NCI-H1436 treated with DMSO at 0.1 percent for 48 hours (cell line): ENCODE data around the gene RPP40.

Source experiments
- DNase-seq: peaks from one replicate; lab custom pipeline; 2025; lab: John Stamatoyannopoulos, UW

The RPP40 gene

DNA sequence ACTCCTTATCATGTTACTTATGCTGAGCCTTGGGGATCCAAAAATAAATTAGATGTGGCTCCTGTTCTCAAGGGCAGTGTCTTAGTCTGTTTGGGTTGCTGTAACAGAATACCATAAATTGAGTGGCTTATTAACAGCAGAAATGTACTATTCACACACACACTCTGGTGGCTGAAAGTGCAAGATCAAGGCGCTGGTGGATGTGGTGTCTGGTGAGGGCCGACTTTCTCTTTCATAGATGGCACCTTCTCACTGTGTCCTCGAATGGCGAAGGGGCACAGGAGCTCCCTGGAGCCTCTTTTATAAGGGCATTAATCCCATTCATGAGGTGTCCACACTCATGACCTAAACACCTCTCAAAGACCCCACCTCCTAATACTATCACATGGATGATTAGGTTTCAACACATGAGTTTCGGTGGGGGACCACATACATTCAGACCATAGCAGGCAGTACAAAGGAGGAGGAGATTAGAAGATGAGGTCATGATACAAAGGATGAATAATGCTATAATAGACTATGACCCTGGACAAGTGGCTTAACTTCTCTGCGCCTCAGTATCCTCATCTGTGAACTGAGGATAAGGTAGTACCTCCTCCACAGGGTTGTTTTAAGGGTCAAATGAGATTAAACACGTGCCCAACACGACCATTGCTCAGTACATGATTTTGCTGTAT lies 34.1 kb downstream of the RPP40 start:
- DNase-seq: no peak

DNA sequence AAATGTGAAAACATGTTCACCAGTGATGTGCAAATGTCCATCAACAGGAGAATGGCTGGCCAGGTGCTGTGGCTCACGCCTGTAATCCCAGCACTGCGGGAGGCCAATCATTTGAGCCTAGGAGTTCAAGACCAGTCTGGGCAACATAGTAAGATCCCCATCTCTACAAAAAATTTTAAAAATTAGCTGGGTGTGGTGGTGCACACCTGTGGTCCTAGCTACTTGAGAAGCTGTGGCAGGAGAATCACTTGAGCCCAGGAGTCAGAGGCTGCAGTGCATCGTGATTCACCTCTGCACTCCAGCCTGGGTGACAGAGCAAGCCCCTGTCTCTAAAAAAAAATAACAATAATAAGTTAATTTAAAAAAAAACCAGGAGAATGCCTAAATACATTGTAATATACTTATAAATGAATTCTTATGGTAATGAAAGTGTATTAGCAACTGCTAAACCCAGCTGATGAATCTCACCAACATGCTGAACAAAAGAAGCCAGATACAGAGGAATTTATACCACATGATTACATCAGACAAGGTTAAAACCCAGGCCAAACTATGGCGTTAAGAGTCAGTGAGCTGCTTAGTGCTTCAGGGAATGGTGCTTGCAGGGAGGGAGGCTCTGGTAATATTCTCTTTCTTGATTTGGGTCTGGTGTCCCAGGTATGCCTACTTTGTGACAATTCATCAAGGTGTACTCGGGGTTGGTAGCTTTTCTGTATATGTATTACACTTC lies 36.4 kb downstream of the RPP40 start:
- DNase-seq: no peak

DNA sequence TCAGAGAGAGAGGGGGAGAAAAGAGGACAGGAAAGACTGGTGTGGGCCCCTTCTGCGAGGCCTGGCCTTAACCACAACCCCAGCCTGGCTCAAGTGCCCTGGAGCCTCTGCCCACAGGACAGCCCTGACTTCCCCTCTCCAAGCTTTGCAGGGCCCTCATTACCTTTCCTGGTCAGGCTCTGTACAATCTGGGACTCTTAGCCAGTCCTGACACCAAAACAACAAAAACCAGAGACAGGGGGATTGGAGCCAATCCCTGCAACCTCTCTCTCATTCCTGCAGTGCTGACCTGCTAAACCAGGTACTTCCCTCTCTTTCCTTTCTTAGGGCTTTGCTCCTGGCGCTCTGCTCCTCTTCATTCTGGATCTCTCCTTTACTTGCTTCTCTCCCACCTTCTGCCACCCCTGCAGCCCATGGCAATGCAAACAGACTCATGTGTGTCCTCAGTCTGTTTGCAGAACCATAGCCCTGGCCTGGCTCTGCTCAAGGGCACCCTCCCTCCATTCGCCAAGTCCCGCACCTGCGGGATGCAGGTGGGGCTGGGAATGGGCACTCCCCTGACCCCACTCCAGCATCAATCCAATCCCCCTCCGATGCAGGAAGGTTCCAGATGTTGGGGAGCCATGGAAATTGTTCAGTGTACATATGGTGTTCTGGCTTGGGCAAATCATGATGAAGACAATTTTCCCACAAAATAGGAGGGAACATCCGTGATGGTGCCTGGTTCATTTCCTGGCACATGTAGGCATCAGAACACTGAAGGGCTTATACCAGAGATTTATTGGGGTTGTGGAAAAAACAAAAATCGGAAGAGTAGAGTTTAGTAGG lies 38.1 kb downstream of the RPP40 start:
- DNase-seq: no peak

DNA sequence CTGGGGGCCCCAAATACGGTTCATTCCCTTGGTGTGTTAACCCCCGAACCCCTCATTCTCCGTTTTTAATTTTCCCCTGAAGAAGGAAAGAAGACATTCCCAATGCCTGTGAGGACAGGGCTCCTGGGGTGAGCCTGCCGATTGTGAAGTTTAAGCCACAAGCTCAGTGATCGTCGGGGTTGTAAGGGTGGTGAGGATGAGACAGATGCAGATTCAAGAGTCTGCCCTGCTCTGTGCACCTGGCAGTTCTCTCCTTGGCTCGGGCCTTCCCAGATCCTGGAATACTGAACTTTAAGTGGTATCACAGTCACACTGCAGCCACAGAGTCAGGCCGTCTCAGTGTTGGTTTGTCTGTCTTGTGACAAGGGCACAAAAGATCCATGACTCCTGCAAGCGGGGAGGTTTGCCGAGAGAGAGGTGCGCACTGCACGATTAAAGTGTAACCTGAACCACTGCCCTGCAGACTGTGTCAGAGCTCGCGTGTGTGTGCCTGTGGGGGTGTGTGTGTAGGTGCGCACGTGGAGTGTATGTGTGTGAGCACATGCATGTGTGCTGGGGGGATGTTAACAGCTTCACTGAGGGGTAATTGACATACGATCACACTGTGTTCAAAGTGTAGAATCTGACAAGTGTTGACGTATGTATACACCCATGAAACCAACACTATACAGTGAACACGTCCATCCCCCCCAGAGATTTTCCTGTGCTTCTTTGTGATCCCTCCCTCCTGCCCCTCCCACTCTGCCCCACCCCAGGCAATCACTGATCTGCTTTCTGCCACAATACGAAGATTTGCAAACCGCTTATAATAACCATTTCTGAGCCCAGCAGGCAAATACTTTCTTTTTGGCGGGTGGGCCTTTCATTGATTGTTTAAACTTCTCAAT lies 38.9 kb downstream of the RPP40 start:
- DNase-seq: no peak

DNA sequence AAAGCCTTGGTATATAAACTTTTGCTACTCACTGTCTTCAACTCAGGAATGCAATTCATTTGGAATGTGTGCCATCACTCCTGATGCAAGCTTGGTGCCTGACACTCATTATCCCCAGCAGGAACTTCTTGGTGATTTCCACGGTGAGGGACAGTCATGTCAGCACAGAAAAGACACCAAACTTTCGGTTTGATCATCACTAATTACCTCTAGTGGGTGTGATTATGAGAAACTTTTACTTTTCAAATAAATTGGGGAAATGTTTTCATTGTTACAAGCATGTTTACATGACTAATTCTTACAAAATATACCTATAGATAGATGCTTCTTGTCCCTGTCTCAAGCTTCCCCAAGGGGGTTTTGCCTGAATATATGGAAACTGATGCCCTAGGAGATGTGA lies 40.9 kb downstream of the RPP40 start:
- DNase-seq: no peak

DNA sequence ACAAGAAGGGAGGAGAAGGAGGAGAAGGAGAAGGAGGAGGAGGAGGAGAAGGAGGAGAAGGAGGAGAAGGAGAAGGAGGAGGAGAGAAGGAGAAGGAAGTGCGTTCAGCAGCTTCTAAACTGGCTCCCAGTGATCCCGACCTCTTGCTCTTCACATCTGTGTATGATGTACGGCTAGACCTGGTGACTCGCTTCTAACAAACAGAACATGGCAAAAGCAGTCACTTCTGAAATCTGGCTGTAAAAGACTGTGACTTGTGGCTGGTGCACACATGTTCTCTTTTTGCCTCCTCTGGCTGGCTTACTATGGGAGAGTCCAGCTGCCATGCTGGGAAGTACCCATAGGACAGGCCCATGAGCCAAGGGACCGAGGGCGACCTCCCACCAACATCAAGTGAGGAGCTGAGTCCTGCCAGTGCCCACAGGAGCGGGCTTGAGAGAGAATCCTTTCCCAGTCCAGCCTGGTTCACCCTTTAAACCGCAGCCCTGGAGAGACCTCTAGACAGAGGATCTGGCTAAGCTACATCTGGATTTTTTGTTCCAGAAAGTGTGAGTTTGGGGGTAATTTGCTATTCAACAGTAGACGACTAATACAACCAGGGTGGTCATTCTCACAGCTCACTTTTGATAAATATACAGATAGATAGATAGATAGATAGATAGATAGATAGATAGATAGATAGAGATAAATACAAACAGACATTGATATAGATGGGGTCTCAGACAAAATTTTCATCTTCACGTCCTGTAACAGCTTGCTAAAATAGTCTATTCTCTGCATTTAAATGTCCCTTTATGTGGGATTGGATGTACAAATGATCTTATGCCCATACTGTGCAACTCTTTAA lies 42.3 kb downstream of the RPP40 start:
- no peak for DNase-seq

DNA sequence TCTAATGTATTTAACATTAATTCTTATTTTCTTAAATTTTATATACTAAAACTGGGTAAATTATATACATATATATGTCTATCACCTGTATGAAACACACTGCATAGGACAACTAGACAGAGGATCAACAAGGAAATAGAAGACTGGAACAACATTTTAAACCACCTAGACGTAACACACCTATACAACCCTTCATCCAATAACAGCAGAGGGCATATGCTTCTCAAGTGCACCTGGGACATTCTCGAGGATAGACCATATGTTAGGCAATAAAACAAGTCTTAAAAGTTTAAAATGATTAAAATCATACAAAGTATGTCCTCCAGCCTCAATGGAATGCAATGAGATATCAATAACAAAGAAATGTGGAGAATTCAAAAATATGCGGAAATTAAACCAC lies 45.2 kb downstream of the RPP40 start:
- no peak for DNase-seq

DNA sequence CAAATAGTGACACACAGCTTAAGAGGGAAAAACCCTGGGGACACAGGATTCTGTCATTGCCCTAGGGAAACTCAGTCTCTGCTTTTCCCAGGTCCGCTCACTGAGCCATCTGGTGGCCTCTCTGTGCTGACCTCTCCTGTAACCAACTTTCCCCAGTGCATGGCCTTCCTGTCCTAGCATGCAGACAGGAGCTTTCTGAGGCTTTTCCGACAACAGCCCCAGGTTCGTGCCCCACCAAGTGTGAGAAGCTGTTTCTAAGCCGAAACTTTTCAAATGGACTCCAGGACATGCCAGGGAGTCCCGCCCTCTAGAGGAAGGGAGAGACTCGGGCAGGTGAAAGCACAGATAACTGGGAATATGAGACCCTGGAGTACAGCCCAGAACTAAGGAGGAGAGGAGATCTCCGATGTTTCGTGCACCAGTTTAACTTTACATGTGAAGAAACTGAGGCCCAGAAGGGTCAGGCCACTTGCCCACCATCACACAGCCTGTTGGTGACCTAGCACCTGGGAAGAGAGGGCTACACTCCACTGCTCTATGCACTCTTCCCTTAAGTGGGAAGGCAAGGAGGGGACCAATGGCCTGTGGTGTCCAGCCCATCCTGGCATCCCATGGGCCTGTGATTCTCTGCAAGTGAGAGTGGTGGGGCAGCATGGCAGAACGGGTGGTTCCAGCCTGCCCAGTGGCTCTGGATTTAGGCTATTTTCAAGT lies 46.2 kb downstream of the RPP40 start:
- no peak for DNase-seq

DNA sequence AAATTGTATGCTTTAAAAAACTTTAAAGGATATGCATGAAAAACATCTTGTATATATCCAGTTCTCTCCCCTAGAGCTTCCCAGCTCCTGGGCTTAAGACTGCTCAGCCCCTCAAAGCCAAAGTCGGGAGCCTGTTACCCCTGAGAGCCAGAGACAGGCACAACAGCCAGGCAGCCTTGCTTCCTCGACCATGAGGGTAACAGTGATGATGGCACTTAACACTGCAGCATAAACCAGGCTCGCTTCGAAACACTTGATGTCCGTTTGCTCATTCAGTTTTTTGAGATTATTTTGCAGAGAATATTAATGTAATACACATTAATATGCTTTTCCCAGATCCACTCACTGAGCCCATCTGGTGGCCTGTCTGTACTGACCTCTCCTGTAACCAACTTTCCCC lies 47.2 kb downstream of the RPP40 start:
- DNase-seq: no peak

DNA sequence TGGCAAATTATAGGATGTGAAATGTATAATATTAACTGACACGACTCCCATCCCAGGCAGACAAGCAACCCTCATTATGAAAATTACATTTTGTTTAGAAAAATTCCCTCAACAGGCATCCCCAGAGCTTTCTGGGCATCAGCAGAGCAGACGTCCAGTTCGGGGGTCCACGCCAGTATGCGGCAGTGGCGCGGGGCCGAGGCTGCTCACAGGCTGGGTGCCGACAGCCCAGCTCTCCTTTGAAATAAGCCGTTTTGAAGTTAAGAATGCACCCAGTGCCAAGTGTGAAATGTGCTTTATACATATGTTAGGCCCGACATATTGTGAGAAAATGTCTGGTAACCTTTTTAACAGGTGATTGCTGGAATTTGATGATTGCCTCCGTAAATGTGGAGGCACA lies 50.4 kb downstream of the RPP40 start:
- no peak for DNase-seq

DNA sequence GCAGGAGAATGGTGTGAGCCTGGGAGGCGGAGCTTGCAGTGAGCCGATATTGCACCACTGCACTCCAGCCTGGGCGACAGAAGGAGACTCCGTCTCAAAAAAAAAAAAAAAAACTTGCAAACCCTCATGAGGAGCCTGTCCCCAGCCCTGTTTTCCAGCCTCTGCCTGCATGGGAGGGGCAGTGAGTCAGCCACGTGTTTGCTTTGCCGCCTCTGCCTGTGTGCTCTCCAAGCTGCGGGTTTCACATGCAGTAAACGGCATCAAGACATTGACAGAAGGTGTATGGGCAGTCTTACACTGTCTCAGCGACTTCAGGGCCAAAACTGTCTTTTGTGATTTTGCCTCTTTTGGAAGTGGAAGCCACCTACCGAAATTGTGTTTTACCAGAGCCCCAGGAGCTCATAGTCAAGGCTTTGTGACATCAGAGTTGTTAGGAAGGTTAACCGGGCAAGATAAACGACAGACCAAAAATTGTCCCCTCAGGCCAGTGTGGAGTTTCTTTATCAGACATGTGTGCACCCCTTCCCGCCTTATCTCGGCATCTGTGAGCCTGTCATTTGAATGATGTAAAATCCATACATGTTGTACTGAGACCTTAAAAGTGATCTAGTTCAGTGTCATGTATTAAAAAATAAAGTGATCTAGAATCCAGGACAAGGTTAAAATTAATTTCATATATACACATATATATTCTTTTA lies 52.9 kb downstream of the RPP40 start:
- DNase-seq: no peak

DNA sequence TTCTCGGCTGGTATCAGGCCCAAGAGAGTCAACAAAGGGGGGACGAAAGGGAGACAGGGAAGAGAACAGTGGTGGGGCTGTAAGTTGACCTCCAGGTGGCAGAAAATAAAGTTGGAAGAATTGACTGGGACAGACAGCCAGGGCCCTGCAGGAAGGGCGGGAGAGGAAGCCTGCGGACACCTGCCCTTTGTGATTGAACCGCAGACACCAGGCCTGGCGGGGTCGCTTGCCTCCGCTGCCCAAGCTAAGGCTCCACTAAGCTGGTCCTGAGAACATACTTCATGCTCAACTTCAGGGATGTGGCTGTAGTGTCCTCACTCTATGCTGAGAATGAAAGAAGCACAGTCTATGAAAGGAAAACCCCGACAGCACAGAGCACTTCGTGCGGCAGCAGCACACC lies 53.8 kb downstream of the RPP40 start:
- no peak for DNase-seq

DNA sequence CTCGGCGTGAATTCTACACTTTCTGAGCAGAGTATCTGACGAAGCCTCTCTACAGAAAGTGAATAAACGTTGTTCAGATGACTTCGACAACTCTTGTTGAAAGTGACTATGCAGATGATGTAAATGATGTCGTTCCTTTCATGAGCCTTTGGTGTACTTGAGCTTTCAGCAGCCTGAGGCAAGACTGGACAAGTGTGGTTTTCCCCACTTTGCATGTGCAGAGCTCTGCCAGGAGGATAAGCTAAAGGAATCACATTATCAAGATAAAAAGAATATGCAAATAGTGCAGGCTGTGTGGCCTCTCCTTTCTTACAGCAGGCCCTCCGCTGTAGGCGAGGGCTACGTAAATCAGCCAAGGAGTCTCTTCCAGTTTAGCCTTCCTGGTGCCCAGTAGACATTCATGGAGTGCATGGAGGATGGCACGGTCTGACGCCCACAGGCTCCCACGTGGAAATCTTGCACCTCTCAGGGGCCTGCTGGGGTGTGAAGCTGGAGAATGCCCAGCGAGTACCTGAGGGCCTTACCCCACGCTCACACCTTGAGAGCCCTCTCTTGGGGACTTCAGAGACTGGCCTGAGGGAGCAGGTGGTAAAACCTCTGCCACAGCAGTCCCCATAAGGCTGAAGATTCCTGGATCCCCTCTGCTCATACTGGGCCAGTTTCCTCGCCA lies 54.9 kb downstream of the RPP40 start:
- DNase-seq: no peak

DNA sequence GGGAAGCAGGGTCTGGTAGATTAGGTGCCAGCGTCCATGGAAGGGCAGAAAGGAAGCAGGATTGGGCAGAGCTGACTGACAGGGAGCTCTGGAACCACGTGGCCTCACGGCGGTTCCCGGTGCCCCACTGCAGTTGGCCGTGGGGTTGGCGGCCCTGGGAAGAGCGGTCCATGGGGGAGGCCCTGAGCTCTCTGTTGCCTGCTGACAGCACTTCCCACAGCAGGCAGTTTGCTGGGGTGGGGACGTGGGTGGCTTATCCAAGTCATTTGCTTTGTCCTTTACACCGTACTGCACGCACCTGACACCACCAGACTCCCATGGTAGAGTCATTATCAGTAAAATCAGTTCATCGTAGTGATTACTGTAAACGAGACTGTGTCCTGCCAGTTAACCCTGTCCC lies 56.1 kb downstream of the RPP40 start:
- no peak for DNase-seq

DNA sequence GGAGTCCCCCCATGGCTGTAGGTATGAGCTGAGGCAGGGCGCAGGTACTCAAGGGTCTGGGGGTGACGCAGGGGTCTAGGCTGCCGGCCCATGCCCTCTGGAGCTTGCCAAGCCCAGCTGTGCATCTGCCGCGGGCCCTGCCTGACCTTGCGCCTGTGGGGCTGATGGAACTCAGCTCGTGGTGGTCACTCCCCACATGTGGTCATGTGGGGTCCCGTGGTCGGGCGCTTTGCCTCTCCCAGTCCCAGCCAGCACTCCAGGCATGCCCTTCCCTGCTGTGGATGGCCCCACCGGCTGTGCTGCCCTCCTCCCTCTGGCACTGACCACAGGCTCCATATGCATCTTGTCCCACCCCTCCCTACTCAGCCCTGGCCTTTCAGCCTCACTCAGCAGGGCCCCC lies 57.3 kb downstream of the RPP40 start:
- no peak for DNase-seq
